ENCODE data around the gene KRTAP10-12.

KRTAP10-12 gene

DNA sequence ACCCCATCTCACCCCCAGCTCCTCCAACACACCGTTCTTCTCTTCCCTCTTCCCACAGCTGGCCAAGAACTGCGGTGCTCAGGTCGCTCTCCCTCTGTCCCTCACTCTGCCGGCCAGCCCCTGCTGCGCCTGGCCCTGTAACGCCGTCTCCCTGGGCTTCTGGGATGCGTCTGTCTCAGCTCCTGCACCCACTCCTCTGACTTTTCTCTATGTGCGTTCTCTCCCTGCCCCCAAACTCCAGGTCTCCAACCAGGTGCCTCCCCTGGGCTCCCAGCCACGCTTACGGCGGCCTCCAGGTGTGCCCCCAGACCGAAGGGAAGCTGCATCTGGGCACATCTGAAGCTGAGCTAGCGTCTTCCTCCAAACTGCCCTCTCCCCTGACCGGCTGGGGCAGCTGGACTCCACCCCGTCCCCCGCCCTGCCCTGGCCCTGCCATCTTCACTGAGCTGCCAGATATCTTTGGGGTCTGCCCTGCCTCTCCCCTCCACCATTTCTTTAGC is 2.6 kb downstream of the KRTAP10-12 start:
- no peak for DNase-seq (ENCODE audit: low spot score)

- no peak for DNase-seq (ENCODE audit: low spot score)
Measured at GRCh38 chr21:44700101-44701022, 3.4 kb downstream of the KRTAP10-12 start.

- DNase-seq (ENCODE audit: low spot score) = no peak
Measured at GRCh38 chr21:44701023-44701400, 4.0 kb downstream of the KRTAP10-12 start.

DNA sequence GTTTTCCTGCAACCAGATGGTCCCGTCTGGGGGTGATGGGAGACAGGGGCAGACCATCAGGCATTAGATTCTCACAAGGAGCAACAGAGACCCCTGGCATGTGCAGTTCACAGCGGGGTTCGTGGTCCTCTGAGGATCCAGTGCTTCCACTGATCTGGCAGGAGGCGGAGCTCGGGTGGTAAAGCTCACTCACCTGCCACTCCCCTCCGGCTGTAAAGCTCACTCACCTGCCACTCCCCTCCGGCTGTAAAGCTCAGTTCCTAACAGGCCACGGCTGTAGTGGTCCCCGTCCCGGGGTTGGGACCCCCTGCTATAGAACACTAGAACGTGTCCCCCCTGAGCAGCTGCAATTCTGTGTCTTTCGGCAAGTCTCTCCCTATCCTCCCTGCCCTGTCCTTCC is 4.6 kb downstream of the KRTAP10-12 start:
- DNase-seq (ENCODE audit: low spot score) = no peak

DNA sequence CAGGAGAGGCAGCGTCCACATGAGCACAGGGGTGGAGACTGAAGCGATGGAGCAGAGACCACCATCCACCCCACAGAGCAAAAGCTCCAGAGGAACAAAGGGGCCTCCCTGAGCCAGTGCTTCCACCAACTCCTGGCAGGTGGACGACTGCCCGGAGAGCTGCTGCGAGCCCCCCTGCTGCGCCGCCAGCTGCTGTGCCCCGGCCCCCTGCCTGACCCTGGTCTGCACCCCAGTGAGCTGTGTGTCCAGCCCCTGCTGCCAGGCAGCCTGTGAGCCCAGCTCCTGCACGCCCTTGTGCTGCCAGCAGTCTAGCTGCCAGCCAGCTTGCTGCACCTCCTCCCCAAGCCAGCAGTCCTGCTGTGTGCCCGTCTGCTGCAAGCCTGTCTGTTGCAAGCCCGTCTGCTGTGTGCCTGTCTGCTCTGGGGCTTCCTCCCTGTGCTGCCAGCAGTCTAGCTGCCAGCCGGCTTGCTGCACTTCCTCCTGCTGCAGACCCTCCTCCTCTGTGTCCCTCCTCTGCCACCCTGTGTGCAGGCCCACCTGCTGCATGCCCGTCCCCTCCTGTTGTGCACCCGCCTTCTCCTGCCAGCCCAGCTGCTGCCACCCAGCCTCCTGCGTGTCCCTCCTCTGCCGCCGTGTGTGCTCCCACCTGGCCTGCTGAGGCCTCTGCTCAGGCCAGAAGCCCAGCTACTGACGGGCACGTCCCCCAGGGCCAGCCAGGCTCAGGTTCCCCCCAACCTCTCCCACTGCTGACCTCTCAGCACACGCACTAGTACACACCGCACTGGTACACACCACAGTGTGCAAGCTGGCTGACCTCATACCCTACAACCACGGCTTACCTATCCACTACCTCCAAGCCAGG is 5.4 kb downstream of the KRTAP10-12 start:
- DNase-seq (ENCODE audit: low spot score) = peak; percentile 44

DNA sequence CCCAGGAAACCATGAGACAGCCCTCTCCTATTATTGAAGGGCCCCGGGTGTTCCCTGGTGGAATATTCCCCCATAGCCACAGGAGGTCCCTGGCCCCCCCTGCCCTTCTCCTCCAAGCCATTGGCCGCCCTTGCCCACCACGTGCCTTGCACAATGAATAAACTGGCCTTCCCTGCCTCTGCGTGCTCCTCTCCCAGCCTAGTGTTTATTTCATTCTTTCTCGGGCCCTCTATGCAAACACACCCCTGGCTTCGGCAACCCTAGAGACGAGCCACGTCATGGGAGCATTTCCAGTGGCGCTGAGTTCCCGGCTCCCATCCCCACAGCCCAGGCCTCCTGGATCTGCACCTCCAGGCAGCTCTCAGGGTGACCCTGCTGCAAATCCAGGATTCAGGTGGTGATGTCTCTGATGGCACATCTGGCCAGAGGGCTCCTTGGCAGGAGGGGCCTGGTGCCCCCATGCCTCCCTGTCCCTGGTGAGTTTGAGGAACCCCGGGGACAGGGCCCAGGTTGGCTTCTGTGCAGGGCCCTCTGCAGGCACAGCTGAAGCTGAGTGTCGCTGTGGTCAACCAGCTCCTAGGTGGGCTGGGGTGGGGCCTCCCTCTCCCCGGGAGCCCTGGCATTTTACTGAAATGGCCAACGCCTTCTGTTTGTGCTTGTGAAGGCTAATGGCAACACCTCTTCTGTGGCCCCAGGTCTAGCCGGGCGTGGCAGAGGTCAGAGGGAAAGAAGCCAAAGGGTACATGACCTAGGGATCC is 6.2 kb downstream of the KRTAP10-12 start:
- peak; percentile 46 for DNase-seq (ENCODE audit: low spot score)

DNA sequence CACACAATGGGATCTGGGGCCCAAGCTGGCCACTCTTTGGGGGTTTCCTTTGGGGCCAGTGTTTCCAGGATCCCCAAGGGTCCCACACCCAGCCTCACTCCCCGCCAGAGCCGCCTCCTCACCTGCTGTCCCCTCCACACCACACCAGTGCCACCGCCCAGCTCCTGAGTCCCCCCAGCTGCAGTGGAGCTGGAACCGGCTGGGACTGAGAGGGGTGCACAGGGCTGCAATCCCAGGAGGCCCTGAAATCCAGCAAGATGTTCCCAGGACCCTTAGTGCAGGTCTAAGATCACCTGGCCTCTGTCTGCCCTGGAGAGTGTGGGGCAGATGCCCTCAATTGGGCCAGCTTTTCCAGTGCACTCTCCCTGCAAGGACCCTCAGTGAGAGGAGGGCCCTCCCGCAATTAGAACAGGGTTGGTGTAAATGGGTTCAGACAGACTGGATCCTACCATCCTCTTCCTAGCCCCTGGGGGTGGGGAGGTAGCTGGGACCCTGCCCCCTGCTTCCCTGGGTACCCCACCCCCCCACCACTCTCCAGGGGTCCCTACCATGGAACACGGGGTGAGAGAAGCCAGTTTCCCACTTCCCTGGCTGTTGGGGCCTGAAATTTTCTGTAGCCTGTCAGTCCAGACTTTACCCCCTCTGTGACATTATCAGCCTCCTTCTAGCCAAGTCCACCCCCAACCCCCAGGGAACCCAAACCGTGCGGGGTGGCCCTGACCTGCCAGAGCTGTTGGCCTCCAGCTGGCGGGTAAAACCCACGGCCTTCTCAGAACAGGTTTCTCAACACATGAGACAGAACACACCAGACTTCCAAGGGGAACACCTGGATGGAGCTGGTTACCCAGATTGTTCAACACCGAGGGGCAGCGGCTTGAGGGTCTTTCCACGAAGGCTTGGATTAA is 7.0 kb downstream of the KRTAP10-12 start:
- peak; percentile 46 for DNase-seq (ENCODE audit: low spot score)

DNA sequence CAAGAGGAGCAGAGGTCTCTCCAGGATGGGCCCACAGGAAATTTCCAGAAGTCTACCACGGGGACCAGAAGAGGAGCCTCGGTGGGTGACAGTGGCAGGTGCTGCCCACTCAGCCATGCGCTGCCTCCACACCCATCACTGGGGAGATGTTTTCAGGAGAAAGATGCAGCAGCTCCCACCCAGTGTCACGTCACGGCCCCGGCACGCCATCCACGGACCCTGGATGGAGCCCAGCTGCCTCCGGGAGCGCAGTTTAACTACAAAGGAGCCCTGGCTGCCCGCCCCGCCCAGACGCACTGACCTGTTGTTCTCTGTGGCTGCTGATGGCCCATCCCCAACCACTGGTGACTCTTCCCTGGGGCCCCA is 7.6 kb downstream of the KRTAP10-12 start:
- DNase-seq (ENCODE audit: low spot score) = peak; percentile 55

DNA sequence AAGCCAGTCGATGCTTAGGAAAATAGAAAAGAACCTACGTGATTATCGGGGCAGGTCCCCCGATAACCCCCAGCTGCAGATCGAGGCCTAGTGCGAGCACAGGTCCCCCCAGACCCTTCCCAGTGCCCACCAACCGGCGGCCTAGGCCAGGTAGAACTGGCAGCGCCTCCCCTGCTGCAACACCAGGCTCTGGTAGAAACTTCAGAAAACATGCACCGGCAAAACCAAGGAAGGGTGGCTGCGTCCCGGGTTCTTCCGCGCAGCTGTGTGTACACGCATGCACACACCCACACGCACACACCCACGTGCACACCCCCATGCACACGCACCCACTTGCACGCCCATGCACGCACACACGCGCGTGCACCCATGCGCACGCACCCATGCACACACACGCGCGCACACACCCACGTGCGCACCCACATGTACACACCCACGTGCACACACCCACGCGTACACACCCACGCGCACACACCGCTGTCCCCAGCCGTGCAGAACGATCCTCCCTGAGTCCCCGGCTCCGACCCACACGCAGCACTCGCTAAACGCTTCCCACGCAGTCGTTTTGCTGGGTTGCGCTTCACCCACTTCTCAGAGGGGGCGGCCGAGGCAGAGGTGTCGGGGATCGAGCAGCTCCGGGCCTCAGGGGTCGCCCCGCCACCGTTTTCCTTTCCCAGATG is 9.2 kb downstream of the KRTAP10-12 start:
- DNase-seq (ENCODE audit: low spot score) = peak; percentile 47

DNA sequence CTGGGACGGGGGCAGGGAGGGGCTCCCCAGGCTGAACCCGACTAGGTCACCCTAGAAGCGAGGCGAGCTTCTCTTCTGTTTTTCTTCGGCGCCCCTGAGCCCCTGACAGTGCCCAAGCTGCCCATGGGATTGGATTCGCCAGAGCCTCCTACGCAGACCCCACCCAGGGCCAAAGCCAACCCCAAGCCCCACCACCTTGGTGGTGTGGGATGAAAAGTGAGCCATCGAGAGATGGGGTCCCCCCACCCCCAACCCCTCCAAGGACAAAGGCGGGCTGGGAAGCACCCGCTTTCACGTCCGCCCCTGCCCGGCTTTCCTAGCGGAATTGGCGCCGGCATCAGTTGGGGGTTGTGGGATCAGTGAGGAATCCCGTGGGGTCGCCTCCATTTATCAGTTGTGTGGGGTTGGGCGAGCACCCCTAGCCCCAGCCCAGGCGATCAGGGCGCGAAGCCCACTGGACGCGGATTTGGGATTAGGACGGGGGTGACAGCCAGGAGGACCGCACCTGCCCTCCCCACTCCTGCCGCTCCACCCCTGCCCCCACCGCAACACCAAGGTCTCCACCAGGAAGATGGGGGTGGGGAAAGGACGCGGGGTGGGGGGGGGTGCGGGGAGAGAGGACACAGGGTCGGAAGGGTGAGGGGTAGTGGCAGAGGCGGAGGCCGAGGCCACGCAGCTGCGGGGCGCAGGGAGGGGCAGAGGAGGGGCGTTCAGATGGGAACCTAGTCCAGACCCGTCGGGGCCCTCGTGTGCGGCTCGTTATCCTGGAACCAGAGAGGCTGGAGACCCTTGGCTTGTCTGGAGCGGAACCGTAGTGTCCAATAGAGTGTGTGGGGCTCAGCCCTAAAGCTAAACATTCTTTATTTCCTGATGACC is 10.0 kb downstream of the KRTAP10-12 start:
- peak; percentile 55 for DNase-seq (ENCODE audit: low spot score)

DNA sequence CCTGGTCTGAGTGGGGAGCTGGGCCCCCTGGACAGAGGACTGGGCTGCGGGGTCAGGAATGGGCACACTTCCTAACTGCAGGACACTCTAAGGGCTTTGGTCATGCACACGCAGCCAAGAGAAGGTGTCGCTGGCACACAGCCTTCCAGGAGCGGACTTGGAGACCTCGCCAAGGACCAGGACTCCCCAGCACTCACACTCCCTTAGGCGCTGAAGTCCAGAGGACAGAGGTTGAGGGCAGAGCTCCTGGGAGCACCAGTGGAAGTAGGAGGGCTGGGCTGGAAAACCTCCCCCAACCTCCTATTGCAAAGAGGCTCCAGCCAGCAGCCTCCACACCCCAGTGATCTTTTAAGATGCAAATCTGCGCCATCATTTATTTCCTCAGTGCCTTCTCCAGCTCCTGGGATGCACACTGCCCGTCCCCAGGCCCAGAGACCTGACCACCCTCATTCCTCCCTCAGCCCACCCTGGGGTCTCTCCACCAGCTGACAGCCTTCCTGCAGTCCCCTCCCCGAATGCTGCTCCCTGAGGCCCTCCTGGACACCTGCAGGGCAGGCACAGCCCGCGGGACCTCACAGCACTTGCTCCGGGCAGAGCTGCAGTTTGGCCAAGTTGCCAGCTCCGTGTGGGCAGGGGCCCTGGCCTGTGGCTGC is 11.4 kb downstream of the KRTAP10-12 start:
- peak; percentile 60 for DNase-seq (ENCODE audit: low spot score)

GRCh38 chr21:44708866-44709425 is 12.0 kb downstream of the KRTAP10-12 start:
- DNase-seq (ENCODE audit: low spot score) = no peak

- peak; percentile 55 for DNase-seq (ENCODE audit: low spot score)
Measured at GRCh38 chr21:44709426-44710293, 12.7 kb downstream of the KRTAP10-12 start.

GRCh38 chr21:44710294-44710665 is 13.3 kb downstream of the KRTAP10-12 start:
- DNase-seq (ENCODE audit: low spot score) = peak; percentile 55

DNA sequence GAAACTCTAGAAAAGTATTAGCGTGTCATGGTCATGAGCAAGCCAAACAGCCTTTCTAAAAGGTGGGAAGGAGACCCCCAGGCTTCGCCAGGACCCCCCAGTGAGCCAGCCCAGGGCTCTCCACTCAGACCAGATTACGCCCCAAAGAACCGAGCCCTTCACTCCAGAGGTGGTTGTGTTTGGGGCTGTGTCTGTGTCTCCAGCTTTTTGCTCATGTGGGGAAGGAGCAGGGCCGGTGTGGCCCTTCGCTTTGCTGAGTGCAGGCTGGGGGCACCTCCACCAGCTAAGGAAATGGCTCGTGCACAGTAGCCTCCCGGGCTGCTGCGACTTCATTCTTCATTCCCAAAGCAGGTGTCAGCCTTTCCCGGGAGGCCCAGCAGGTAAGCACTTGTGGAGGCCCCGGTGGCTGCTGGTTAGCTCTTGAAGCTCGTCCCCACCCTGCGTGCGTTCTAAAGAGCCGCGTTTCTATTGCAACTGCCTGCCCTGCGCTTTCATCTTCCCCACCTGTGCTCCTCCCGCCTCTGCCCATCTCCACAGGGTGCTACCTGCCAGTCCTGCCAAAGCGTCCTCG is 13.9 kb downstream of the KRTAP10-12 start:
- DNase-seq (ENCODE audit: low spot score) = peak; percentile 58

- DNase-seq (ENCODE audit: low spot score) = peak; percentile 62
Measured at GRCh38 chr21:44711327-44712202, 14.6 kb downstream of the KRTAP10-12 start, which contains the start of gene TSPEAR. TSPEAR (minus strand) TSS chr21:44711572; CDS start chr21:44711514, 58 bp downstream.

Measured in ecto neural progenitor cell (in vitro differentiated cells).